Stomach (tissue), 4 donors: ENCODE data around the gene SMIM35.

ENCODE experiments used
- POLR2A ChIP-seq, 4 donors: fragments of 450-650 bp; IDR thresholded peaks; one replicate each; pipeline ENCODE4 v1.6.1; 2016; ENCODE audit warnings: antibody characterized with exemption in 4 of 4, control low read depth in 2 of 4, mild to moderate bottlenecking in 1 of 4, moderate library complexity in 1 of 4
- POLR2AphosphoS5 ChIP-seq, 3 donors: sonication (generic); formaldehyde crosslinking; IDR thresholded peaks; one replicate each; pipeline ENCODE4 v1.6.1; 2016; ENCODE audit warnings: antibody characterized with exemption in 3 of 3
- TF ChIP-seq, protein P1 (sequence below), 7 experiments: fragments of 450-650 bp in 4 of 7; fragments of 200-600 bp in 3 of 7; sonication (generic) in 3 of 7; IDR thresholded peaks; one replicate each; pipeline ENCODE4 v1.5.1; 2016 to 2019; ENCODE audit warnings: antibody characterized with exemption in 7 of 7, control low read depth in 2 of 7, mild to moderate bottlenecking in 1 of 7

DNA sequence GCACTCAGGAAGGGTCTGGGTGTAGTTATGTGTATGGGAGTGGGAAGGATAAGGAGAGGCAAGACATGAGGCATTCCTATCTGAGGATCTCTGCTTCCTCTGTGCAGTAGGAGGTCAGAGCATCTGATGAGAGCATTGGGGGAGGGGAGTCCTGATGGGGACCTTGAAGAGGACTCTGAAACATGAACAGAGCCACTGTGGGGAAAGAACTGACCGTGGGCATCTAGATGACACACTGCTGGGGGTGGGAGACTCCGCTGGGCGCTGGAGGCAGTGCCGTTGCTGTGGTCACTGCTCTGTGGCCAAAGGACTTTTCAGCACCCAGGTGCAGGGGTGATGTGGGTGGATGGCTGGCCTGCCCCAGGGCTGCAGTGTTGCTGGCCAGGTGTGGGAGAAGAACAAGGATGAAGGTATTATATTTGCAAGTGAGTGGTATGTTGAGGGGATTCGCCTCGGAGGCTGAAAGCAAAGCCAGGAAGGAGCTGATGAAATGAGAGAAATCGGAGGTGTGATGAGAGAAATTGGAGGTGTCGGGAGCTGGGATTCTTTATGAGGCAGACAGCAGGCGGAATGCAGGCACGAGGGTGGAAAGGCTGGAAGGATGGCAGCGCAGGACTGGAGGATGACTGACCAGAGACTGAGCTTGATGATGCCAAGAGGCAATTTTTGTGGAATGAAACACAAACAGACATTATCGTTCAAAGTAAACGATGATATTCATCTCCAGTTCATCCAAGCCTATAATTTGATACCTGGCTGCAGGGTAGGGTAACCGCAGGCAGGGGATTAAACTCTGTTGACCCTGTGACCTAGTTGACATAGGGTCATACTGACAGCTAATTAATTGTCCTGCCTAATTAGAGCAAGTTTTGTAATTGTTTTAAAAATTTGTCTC, 29.3 kb downstream of the SMIM35 start:
- TF ChIP-seq POLR2A (IDR thresholded peaks at IDR 0.05) (no peak), POLR2AphosphoS5 (IDR thresholded peaks at IDR 0.05) (no peak)
- TF ChIP-seq, protein P1, sequence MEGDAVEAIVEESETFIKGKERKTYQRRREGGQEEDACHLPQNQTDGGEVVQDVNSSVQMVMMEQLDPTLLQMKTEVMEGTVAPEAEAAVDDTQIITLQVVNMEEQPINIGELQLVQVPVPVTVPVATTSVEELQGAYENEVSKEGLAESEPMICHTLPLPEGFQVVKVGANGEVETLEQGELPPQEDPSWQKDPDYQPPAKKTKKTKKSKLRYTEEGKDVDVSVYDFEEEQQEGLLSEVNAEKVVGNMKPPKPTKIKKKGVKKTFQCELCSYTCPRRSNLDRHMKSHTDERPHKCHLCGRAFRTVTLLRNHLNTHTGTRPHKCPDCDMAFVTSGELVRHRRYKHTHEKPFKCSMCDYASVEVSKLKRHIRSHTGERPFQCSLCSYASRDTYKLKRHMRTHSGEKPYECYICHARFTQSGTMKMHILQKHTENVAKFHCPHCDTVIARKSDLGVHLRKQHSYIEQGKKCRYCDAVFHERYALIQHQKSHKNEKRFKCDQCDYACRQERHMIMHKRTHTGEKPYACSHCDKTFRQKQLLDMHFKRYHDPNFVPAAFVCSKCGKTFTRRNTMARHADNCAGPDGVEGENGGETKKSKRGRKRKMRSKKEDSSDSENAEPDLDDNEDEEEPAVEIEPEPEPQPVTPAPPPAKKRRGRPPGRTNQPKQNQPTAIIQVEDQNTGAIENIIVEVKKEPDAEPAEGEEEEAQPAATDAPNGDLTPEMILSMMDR (IDR thresholded peaks at IDR 0.05), result no peak
